ENCODE results near the gene MRPL37.

Gene MRPL37

DNA sequence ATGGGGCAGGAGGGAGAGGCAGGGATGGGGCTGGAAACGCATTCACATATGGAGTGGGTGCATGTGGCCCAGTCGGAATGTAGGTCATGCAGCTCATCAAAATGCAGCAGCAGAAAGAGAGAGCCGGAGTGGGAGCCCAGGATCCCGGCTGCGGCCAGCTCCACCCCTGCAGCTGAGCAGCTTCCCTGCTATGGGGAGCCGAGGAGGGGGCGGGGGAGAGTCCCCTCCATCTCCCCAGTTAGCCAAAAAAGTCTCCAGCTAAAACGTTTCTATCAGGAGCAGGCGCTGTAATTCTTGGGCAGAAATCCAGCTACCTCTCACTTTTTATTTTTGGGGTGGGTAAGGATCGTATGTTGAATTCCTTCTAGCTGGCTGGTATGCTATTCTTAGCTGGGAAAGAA lies 39.7 kb downstream of the MRPL37 start:
- Histone ChIP-seq H3K27ac (ENCODE audit: low read depth, low read length) (no peak overlapping the region), H3K4me3 (ENCODE audit: low read length) (no peak overlapping the region), H3K27me3 (ENCODE audit: control insufficient read depth, insufficient read depth, low read length) (no peaks in the 10 kb centered on the region), H3K36me3 (ENCODE audit: control insufficient read depth, insufficient read depth, low read length) (peaks cover 23% of the 10 kb centered on the region), H3K4me1 (ENCODE audit: control insufficient read depth, insufficient read depth, low read length) (peaks cover 3% of the 10 kb centered on the region), H3K9ac (ENCODE audit: low read length) (no peak overlapping the region)

DNA sequence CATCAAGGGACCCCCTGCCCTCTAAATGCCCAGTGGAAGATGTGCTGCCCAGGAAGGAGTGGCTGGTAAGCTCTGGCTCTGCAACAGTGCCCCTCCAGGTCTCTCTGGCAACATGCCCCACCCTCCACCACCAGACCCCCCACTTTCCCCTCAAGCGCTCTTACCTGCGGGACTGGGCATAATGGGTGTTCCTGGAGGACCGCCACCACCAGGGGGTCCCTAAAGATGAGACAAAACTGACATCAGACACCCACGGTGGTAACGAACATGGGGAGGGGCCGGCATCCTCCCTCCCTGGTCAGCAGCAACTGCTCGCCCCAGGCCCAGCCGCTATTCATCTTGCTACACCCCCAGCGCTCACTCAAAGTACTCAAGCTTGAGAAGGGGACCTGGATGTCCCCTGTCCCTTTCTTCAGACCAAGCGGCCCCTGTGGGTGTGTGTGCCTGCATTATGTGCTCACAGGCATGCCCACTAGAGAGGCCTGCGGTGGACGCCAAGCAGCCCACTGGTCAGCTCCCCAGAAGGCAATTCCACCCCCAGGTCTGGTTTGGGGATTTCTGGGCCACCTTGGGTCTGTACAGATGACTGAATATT lies 40.9 kb downstream of the MRPL37 start:
- Histone ChIP-seq H3K27ac (ENCODE audit: low read depth, low read length) (no peak overlapping the region), H3K27me3 (ENCODE audit: control insufficient read depth, insufficient read depth, low read length) (no peaks in the 10 kb centered on the region), H3K4me1 (ENCODE audit: control insufficient read depth, insufficient read depth, low read length) (peaks cover 11% of the 10 kb centered on the region), H3K9ac (ENCODE audit: low read length) (no peak overlapping the region), H3K4me3 (ENCODE audit: low read length) (no peak overlapping the region), H3K36me3 (ENCODE audit: control insufficient read depth, insufficient read depth, low read length) (peaks cover 23% of the 10 kb centered on the region)

DNA sequence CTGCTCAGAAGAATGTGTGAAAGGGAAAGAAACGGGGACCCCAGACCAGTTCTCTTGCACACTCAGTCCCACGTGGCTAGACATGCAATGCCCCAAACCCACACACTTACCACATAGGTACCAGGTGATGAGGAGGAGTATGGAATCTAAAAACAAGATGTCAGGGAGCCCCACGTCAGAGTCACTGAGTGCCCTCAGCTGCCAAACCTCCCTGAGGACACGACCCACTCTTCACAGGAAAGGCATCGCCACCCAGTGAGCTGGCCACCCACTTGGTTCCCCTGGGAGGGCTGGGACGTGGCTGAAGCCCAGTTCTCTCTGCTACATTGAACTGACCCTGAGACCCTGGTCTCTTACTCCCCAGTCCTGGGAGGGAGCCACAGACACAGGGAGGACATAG lies 41.4 kb downstream of the MRPL37 start:
- H3K27ac ChIP-seq (ENCODE audit: low read depth, low read length): no peak overlapping the region
- no peak overlapping the region for H3K9ac ChIP-seq (ENCODE audit: low read length)
- no peaks in the 10 kb centered on the region for H3K27me3 ChIP-seq (ENCODE audit: control insufficient read depth, insufficient read depth, low read length)
- no peak overlapping the region for H3K4me3 ChIP-seq (ENCODE audit: low read length)
- H3K36me3 ChIP-seq (ENCODE audit: control insufficient read depth, insufficient read depth, low read length): peaks cover 22% of the 10 kb centered on the region
- H3K4me1 ChIP-seq (ENCODE audit: control insufficient read depth, insufficient read depth, low read length): peaks cover 13% of the 10 kb centered on the region

- Histone ChIP-seq H3K36me3 (ENCODE audit: control insufficient read depth, insufficient read depth, low read length) (peaks cover 9% of the 10 kb centered on the region), H3K9ac (ENCODE audit: low read length) (no peak overlapping the region), H3K27ac (ENCODE audit: low read depth, low read length) (no peak overlapping the region), H3K4me1 (ENCODE audit: control insufficient read depth, insufficient read depth, low read length) (peaks cover 13% of the 10 kb centered on the region), H3K4me3 (ENCODE audit: low read length) (no peak overlapping the region), H3K27me3 (ENCODE audit: control insufficient read depth, insufficient read depth, low read length) (no peaks in the 10 kb centered on the region)
Observed at GRCh38 chr1:54243022-54243421, 43.1 kb downstream of the MRPL37 start.

GRCh38 chr1:54244655-54245054 lies 44.7 kb downstream of the MRPL37 start:
- Histone ChIP-seq H3K27me3 (ENCODE audit: control insufficient read depth, insufficient read depth, low read length) (no peaks in the 10 kb centered on the region), H3K9ac (ENCODE audit: low read length) (no peak overlapping the region), H3K36me3 (ENCODE audit: control insufficient read depth, insufficient read depth, low read length) (peaks cover 9% of the 10 kb centered on the region), H3K4me1 (ENCODE audit: control insufficient read depth, insufficient read depth, low read length) (peaks cover 13% of the 10 kb centered on the region), H3K27ac (ENCODE audit: low read depth, low read length) (no peak overlapping the region), H3K4me3 (ENCODE audit: low read length) (no peak overlapping the region)

GRCh38 chr1:54245501-54245900 lies 45.5 kb downstream of the MRPL37 start:
- peaks cover 9% of the 10 kb centered on the region for H3K36me3 ChIP-seq (ENCODE audit: control insufficient read depth, insufficient read depth, low read length)
- no peak overlapping the region for H3K4me3 ChIP-seq (ENCODE audit: low read length)
- H3K27me3 ChIP-seq (ENCODE audit: control insufficient read depth, insufficient read depth, low read length): no peaks in the 10 kb centered on the region
- peaks cover 13% of the 10 kb centered on the region for H3K4me1 ChIP-seq (ENCODE audit: control insufficient read depth, insufficient read depth, low read length)
- H3K9ac ChIP-seq (ENCODE audit: low read length): no peak overlapping the region
- peak overlapping the region; percentile 58 for H3K27ac ChIP-seq (ENCODE audit: low read depth, low read length)

DNA sequence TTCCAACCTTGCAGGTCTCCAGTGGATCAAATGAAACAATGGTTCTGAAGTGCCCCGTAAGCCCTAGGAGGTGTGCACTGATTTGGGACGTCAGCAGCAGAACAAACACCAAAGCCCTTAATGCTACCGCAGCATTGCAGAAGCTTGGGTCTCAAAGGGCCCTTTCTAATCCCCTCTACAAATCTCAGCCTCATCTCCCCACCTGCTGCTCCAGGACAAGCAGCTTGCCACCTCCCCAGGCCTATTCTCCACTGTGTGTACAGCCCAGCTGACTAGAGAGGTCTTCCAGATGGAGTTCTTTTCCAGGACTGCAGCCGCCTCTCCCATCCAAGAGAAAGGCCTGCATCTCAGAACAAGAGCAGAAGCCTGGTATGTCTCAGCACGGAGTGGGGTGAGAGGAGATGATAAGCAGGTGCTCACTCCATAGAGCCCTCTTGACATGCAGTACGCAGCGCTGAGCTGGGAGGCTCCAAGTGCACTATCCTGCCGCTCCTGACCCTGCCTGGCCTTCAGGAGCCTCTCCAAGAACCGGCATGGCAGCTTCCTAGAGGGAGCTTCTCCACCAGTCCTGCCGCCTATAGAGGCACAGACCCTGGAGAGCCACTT lies 46.3 kb downstream of the MRPL37 start:
- Histone ChIP-seq H3K4me1 (ENCODE audit: control insufficient read depth, insufficient read depth, low read length) (peaks cover 13% of the 10 kb centered on the region), H3K27me3 (ENCODE audit: control insufficient read depth, insufficient read depth, low read length) (no peaks in the 10 kb centered on the region), H3K36me3 (ENCODE audit: control insufficient read depth, insufficient read depth, low read length) (peaks cover 9% of the 10 kb centered on the region), H3K27ac (ENCODE audit: low read depth, low read length) (peak overlapping the region; percentile 58), H3K9ac (ENCODE audit: low read length) (no peak overlapping the region), H3K4me3 (ENCODE audit: low read length) (no peak overlapping the region)

DNA sequence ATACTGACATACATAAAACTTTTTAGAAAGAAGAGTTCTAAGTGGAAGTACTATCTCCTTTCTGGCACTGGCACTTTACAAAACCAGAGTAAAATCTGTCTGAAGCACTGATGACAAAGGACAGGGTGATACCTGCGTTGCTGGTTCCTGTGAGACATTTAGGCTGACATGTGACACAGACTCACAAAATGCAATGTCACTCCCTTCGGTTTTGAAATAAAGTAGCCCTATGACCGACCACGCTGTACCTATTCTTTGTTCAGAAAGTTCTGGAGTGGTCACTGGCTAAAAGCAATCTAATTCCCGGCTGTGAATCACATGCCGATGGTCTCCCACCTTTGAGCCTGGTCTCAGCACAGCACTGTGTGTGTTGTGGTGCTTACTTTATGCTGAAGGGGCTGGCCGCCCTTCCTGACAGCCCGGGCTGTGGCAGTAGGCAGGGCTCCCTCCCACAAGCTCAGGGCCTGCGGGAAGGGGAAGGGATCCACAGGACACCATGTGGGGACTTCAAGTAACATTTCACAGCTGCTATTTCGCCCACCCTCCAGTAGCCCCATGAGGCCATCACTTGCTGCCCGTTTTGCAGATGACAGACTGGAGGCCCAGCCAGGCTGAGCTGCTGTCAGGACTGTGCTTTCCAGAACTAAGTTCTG lies 48.0 kb downstream of the MRPL37 start:
- no peak overlapping the region for H3K4me3 ChIP-seq (ENCODE audit: low read length)
- H3K27ac ChIP-seq (ENCODE audit: low read depth, low read length): no peak overlapping the region
- no peaks in the 10 kb centered on the region for H3K27me3 ChIP-seq (ENCODE audit: control insufficient read depth, insufficient read depth, low read length)
- H3K36me3 ChIP-seq (ENCODE audit: control insufficient read depth, insufficient read depth, low read length): peaks cover 9% of the 10 kb centered on the region
- H3K4me1 ChIP-seq (ENCODE audit: control insufficient read depth, insufficient read depth, low read length): peaks cover 13% of the 10 kb centered on the region
- no peak overlapping the region for H3K9ac ChIP-seq (ENCODE audit: low read length)

DNA sequence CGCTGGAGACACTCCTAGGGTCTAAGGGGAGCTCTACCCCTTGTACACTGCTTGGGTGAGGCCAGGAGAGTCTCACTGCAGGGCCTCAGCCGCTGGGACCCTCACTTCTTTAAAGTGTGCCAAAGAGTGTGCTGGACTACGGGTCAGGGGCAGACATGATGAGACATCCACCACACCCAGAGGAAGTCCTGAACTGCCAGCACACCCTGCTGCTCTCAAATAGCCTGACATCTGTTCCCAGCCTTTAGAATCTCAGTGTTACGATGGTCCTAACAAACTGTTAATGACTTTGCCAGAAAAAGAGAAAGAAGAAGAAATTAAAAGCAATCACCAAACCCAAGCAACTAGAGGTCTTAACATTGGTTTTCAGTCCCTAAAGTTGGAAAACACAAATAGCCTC lies 49.0 kb downstream of the MRPL37 start:
- Histone ChIP-seq H3K27me3 (ENCODE audit: control insufficient read depth, insufficient read depth, low read length) (no peaks in the 10 kb centered on the region), H3K4me1 (ENCODE audit: control insufficient read depth, insufficient read depth, low read length) (peaks cover 13% of the 10 kb centered on the region), H3K36me3 (ENCODE audit: control insufficient read depth, insufficient read depth, low read length) (peaks cover 5% of the 10 kb centered on the region), H3K4me3 (ENCODE audit: low read length) (no peak overlapping the region), H3K9ac (ENCODE audit: low read length) (no peak overlapping the region), H3K27ac (ENCODE audit: low read depth, low read length) (no peak overlapping the region)

GRCh38 chr1:54249819-54250435 lies 50.0 kb downstream of the MRPL37 start:
- Histone ChIP-seq H3K4me3 (ENCODE audit: low read length) (no peak overlapping the region), H3K36me3 (ENCODE audit: control insufficient read depth, insufficient read depth, low read length) (peaks cover 5% of the 10 kb centered on the region), H3K9ac (ENCODE audit: low read length) (no peak overlapping the region), H3K27me3 (ENCODE audit: control insufficient read depth, insufficient read depth, low read length) (no peaks in the 10 kb centered on the region), H3K4me1 (ENCODE audit: control insufficient read depth, insufficient read depth, low read length) (peaks cover 10% of the 10 kb centered on the region), H3K27ac (ENCODE audit: low read depth, low read length) (no peak overlapping the region)

- no peaks in the 10 kb centered on the region for H3K27me3 ChIP-seq (ENCODE audit: control insufficient read depth, insufficient read depth, low read length)
- H3K4me1 ChIP-seq (ENCODE audit: control insufficient read depth, insufficient read depth, low read length): peaks cover 4% of the 10 kb centered on the region
- H3K4me3 ChIP-seq (ENCODE audit: low read length): no peak overlapping the region
- H3K9ac ChIP-seq (ENCODE audit: low read length): no peak overlapping the region
- peaks cover 5% of the 10 kb centered on the region for H3K36me3 ChIP-seq (ENCODE audit: control insufficient read depth, insufficient read depth, low read length)
- H3K27ac ChIP-seq (ENCODE audit: low read depth, low read length): no peak overlapping the region
Observed at GRCh38 chr1:54250670-54251069, 50.7 kb downstream of the MRPL37 start.

DNA sequence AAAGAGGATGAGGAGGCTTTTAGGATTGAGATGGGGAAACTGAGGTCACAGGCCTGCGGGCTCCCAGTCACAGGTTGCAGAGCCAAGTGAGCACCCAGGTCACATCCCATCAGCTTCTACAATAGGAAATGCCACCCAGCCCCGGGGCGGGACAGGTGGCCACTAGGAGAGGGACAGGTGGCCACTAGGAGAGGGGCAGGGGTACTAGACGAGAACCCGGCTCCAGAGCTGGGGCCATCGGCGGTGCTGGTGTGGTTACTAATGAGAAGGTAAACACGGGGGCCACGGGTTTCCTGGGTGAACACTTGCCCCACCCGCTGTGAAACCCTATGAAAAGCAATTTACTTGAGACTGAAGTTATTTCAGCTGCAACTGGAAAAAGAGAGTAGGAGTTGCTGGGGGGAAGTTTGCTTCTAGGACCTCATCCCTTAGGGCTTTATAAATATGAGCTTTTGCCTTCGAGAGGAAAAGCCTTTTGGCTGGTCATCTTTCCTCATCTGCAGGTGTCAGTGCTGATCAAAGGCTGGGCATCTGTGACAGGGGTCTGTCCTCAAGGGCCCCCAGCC lies 52.5 kb downstream of the MRPL37 start:
- Histone ChIP-seq H3K27ac (ENCODE audit: low read depth, low read length) (no peak overlapping the region), H3K4me1 (ENCODE audit: control insufficient read depth, insufficient read depth, low read length) (no peaks in the 10 kb centered on the region), H3K4me3 (ENCODE audit: low read length) (no peak overlapping the region), H3K36me3 (ENCODE audit: control insufficient read depth, insufficient read depth, low read length) (peaks cover 5% of the 10 kb centered on the region), H3K9ac (ENCODE audit: low read length) (no peak overlapping the region), H3K27me3 (ENCODE audit: control insufficient read depth, insufficient read depth, low read length) (no peaks in the 10 kb centered on the region)

Data from rectal smooth muscle tissue (tissue), 1 donor.